HepG2 (cell line): Measurements from ENCODE around the gene ABCD1. TPM values are rescaled to one million over a fixed set of nuclear protein-coding genes. Genes with fewer than 3 reads are reported as not detected.

ENCODE experiments used
- ATAC-seq: fragments of 200-7000 bp; cut with Tn5 transposase; 3 replicates; pipeline ENCODE4 v1.9.1; 2020; ENCODE audit warnings: mild to moderate bottlenecking, moderate library complexity
- BruUV-seq: library from RNA; stranded (reverse); fragments of 400-500 nt; replicated peaks from 2 replicates; lab custom pipeline; 2021; lab: Mats Ljungman, UMichigan
- CTCF ChIA-PET: fragments of 300-600 bp; formaldehyde crosslinking; extraction: SDS; loops from one replicate; lab custom pipeline; 2021; ENCODE audit warnings: low total read pairs, inconsistent platforms, low intra/inter-chr PET ratio; lab: Yijun Ruan, JAX
- POLR2A ChIA-PET: fragments of 350-600 bp; sonication (Branson Sonifier 250); formaldehyde crosslinking; loops from one replicate; lab custom pipeline; 2020; ENCODE audit warnings: antibody characterized with exemption, inconsistent platforms; lab: Yijun Ruan, JAX
- DNase-seq: peaks from one replicate; pipeline ENCODE4 v3.0.0-alpha.2; 2015; ENCODE audit warnings: low spot score
- FAIRE-seq: peaks from 3 replicates; lab custom pipeline; 2011; peaks lifted over from hg19 to GRCh38; lab: Jason Lieb, UNC
- H2AFZ ChIP-seq: one replicate; pipeline ENCODE4 v1.6.1; 2011; ENCODE audit warnings: low read length, inconsistent platforms
- H3K27ac ChIP-seq: fragments of 300-600 bp; 3 replicates; pipeline ENCODE4 v1.8.0; 2011; ENCODE audit warnings: mixed run types, mild to moderate bottlenecking, mixed read lengths, low read length, inconsistent platforms; ENCODE audit not compliant: insufficient read depth; ENCODE audit errors: extremely low read length
- H3K27me3 ChIP-seq, 2 experiments: fragments of 200-600 bp in 1 of 2; 2 replicates in 1 of 2; 3 replicates in 1 of 2; pipeline versions ENCODE4 v1.6.0 to v1.8.0; 2011; ENCODE audit warnings: low read length in 2 of 2, mild to moderate bottlenecking in 2 of 2, moderate library complexity in 2 of 2, inconsistent platforms in 1 of 2; ENCODE audit not compliant: insufficient read depth in 2 of 2, control insufficient read depth in 1 of 2
- H3K36me3 ChIP-seq, 2 experiments: fragments of 200-600 bp in 1 of 2; replicated peaks in 1 of 2; 2 replicates in 1 of 2; 3 replicates in 1 of 2; pipeline versions ENCODE4 v1.5.1 to v1.8.0; 2011; ENCODE audit warnings: low read length in 2 of 2, inconsistent platforms in 1 of 2; ENCODE audit not compliant: insufficient read depth in 2 of 2, control insufficient read depth in 1 of 2
- H3K4me1 ChIP-seq: 2 replicates; pipeline ENCODE4 v1.5.1; 2012; ENCODE audit warnings: low read length, inconsistent platforms; ENCODE audit not compliant: insufficient read depth
- H3K4me2 ChIP-seq: 2 replicates; pipeline ENCODE4 v1.6.0; 2011; ENCODE audit warnings: low read depth, low read length, inconsistent platforms
- H3K4me3 ChIP-seq, 3 experiments: fragments of 200-600 bp in 1 of 3; sonication (generic), shearing (Covaris generic) in 1 of 3; replicated peaks in 1 of 3; 2 replicates each; pipeline ENCODE4 v1.5.1; 2011 to 2016; ENCODE audit warnings: low read length in 3 of 3, inconsistent platforms in 2 of 3, low read depth in 2 of 3, mild to moderate bottlenecking in 2 of 3, control low read depth in 1 of 3, mixed read lengths in 1 of 3; ENCODE audit not compliant: insufficient read depth in 1 of 3
- H3K79me2 ChIP-seq: one replicate; pipeline ENCODE4 v1.6.1; 2011; ENCODE audit warnings: low read length, inconsistent platforms; ENCODE audit not compliant: insufficient read depth
- H3K9ac ChIP-seq: 2 replicates; pipeline ENCODE4 v1.6.0; 2011; ENCODE audit warnings: mild to moderate bottlenecking, low read depth, low read length, inconsistent platforms; ENCODE audit not compliant: insufficient read depth
- H3K9me3 ChIP-seq: 2 replicates; pipeline ENCODE4 v1.5.1; 2012; ENCODE audit warnings: mild to moderate bottlenecking, low read length
- H4K20me1 ChIP-seq: 2 replicates; pipeline ENCODE4 v1.6.0; 2011; ENCODE audit warnings: inconsistent platforms, mild to moderate bottlenecking, low read length, moderate library complexity; ENCODE audit not compliant: insufficient read depth
- TMF1 ChIP-seq: sonication (generic); formaldehyde crosslinking; IDR thresholded peaks from 2 replicates; pipeline ENCODE4 v1.8.1; 2022; ENCODE audit warnings: low read depth, missing genetic modification reagents
- ZNF143 ChIP-seq: sonication (generic); formaldehyde crosslinking; IDR thresholded peaks from 2 replicates; pipeline ENCODE4 v1.4.0; 2020; ENCODE audit warnings: missing genetic modification reagents
- ZNF407 ChIP-seq: sonication (generic); formaldehyde crosslinking; IDR thresholded peaks from one replicate; pipeline ENCODE4 v1.5.1; 2020; ENCODE audit warnings: mild to moderate bottlenecking, missing genetic modification reagents; ENCODE audit errors: not compliant biosample characterization
- ZNF460 ChIP-seq: sonication (generic); formaldehyde crosslinking; IDR thresholded peaks from 2 replicates; pipeline ENCODE4 v1.5.1; 2020; ENCODE audit warnings: missing genetic modification reagents, mild to moderate bottlenecking, borderline replicate concordance
- WGBS: methylation state at CpG from one replicate; pipeline ENCODE4 v1.1.6; 2017; ENCODE audit warnings: low lambda C conversion rate; 5-methylcytosine and 5-hydroxymethylcytosine counted together
- in situ Hi-C: cut with HindIII; loops from 2 replicates; pipeline ENCODE4 v1.10.0; 2017; ENCODE audit warnings: low pct_unique_long_range_greater_than_20kb; ENCODE audit not compliant: extremely low pct_ligation_motif_present
- intact Hi-C: fragments of 100-400 bp; cut with micrococcal nuclease; formaldehyde crosslinking; loops from one replicate; pipeline ENCODE4 v1.10.0; 2022; ENCODE audit not compliant: unreplicated experiment
- polyA plus RNA-seq, 8 experiments: library from polyadenylated mRNA; depleted of rRNA in 3 of 8; stranded (reverse) in 7 of 8; unstranded in 1 of 8; fragments of >200 nt; fragmentation: Illumina TruSeq in 4 of 8; extraction: Trizol in 4 of 8; gene quantifications; 2 replicates each; pipeline versions ENCODE4 v1.2.1 to v1.2.3, GENCODE V29; 2011 to 2016; ENCODE audit warnings: low read depth in 4 of 8, missing spikeins in 1 of 8, mixed read lengths in 1 of 8; ENCODE audit not compliant: insufficient read depth in 1 of 8
- total RNA-seq, 5 experiments: library from RNA; depleted of rRNA; stranded (reverse); fragments of >200 nt; fragmentation: Illumina TruSeq; extraction: Trizol; gene quantifications; 2 replicates each; pipeline ENCODE4 v1.2.3, GENCODE V29; 2016; ENCODE audit warnings: low read depth in 1 of 5
- TF ChIP-seq, protein P1 (sequence below): IDR thresholded peaks from 2 replicates; pipeline ENCODE4 v1.6.1; 2016; ENCODE audit warnings: missing biosample characterization, missing genetic modification reagents, low read depth

The ABCD1 gene
- total and polyA plus RNA-seq, 2 of the 13 experiments (the other 11 are each of a cell fraction or from before 2014, with no cell fraction given) = 11.4 to 15.9 TPM

GRCh38 chrX:153772316-153773217 is 47.9 kb downstream of the ABCD1 start:
- DNase-seq = no peak
- H2AFZ ChIP-seq = no peak overlapping the region
- no peaks in the 10 kb centered on the region for H3K4me1 ChIP-seq
- no peaks in the 10 kb centered on the region for H3K36me3 ChIP-seq
- no peak overlapping the region for H3K27ac ChIP-seq
- no peak for FAIRE-seq
- no peak overlapping the region for H3K9ac ChIP-seq
- intact Hi-C loops = no loop called here
- CTCF ChIA-PET = no interaction called here
- ATAC-seq = no peak
- in situ Hi-C loops = no loop called here
- no peak overlapping the region for H3K4me3 ChIP-seq
- POLR2A ChIA-PET = no interaction called here
- no peaks in the 10 kb centered on the region for H3K79me2 ChIP-seq
- H4K20me1 ChIP-seq = no peaks in the 10 kb centered on the region
- H3K4me2 ChIP-seq = no peak overlapping the region
- no peaks in the 10 kb centered on the region for H3K27me3 ChIP-seq
- no peaks in the 10 kb centered on the region for H3K9me3 ChIP-seq
- WGBS = 80% methylated on average over 2 of the region's 21 CpGs
- TF ChIP-seq, protein P1, sequence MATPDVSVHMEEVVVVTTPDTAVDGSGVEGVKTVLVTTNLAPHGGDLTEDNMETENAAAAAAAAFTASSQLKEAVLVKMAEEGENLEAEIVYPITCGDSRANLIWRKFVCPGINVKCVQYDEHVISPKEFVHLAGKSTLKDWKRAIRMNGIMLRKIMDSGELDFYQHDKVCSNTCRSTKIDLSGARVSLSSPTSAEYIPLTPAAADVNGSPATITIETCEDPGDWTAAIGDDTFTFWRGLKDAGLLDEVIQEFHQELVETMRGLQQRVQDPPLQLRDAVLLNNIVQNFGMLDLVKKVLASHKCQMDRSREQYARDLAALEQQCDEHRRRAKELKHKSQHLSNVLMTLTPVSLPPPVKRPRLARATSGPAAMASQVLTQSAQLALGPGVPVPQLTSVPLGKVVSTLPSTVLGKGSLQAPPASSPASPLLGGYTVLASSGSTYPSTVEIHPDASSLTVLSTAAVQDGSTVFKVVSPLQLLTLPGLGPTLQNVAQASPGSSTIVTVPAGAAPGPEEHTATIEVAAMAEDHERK (CRISPR knock-in tag) = no peak
- no peak for TF ChIP-seq ZNF460 (CRISPR knock-in tag)
- TF ChIP-seq TMF1 = no peak
- no peak for TF ChIP-seq ZNF407 (CRISPR knock-in tag)
- TF ChIP-seq ZNF143 = no peak
- no TSS peak for BruUV-seq
